A549 (cell line): ENCODE results near the gene NSUN7. TPM values are rescaled to one million over a fixed set of nuclear protein-coding genes. Genes with fewer than 3 reads are reported as not detected.

ENCODE experiments used
- ATAC-seq, 2 experiments: fragments of 200-7000 bp in 1 of 2; fragments of >200 bp in 1 of 2; cut with Nextera tagmentation in 1 of 2; cut with Tn5 transposase in 1 of 2; 3 replicates each; pipeline versions ENCODE4 v1.8.0 to v1.9.1; 2018 to 2020; ENCODE audit warnings: mild to moderate bottlenecking in 1 of 2, moderate library complexity in 1 of 2
- CTCF ChIA-PET: fragments of 300-600 bp; sonication (Branson Sonifier 250); formaldehyde crosslinking; extraction: SDS; loops from one replicate; lab custom pipeline; 2021; ENCODE audit warnings: antibody characterized with exemption, inconsistent platforms; lab: Yijun Ruan, JAX
- POLR2A ChIA-PET: fragments of 350-600 bp; formaldehyde crosslinking; extraction: SDS; loops from one replicate; lab custom pipeline; 2021; ENCODE audit warnings: antibody characterized with exemption, inconsistent platforms; lab: Yijun Ruan, JAX
- DNase-seq, 2 experiments: peaks; one replicate each; pipeline versions ENCODE4 v3.0.0 to v3.0.0-alpha.2; 2011 to 2016; ENCODE audit warnings: low read depth in 1 of 2, low spot score in 1 of 2
- FAIRE-seq: peaks from 2 replicates; lab custom pipeline; 2011; peaks lifted over from hg19 to GRCh38; lab: Jason Lieb, UNC
- H3K27ac ChIP-seq, 2 experiments: fragments of >200 bp; sonication (Bioruptor Twin); formaldehyde crosslinking; 3 replicates each; pipeline ENCODE4 v1.5.1; 2016 to 2017
- H3K4me1 ChIP-seq: fragments of >200 bp; sonication (Bioruptor Twin); formaldehyde crosslinking; 3 replicates; pipeline ENCODE4 v1.6.1; 2016
- H3K4me2 ChIP-seq: fragments of >200 bp; sonication (Bioruptor Twin); formaldehyde crosslinking; 3 replicates; pipeline ENCODE4 v1.6.1; 2016
- H3K4me3 ChIP-seq: fragments of >200 bp; sonication (Bioruptor Twin); formaldehyde crosslinking; 3 replicates; pipeline ENCODE4 v1.5.1; 2016
- H3K9me3 ChIP-seq: fragments of >200 bp; sonication (Bioruptor Twin); formaldehyde crosslinking; 3 replicates; pipeline ENCODE4 v1.6.1; 2016
- BHLHE40 ChIP-seq: IDR thresholded peaks from 2 replicates; pipeline ENCODE4 v1.6.1; 2012; ENCODE audit warnings: low read depth, low read length, inconsistent platforms
- CBX2 ChIP-seq: fragments of 200-600 bp; sonication (generic); IDR thresholded peaks from 2 replicates; pipeline ENCODE4 v1.6.1; 2016; ENCODE audit warnings: low read depth, mild to moderate bottlenecking, borderline replicate concordance
- CHD4 ChIP-seq: fragments of 200-600 bp; sonication (generic); IDR thresholded peaks from 2 replicates; pipeline ENCODE4 v1.6.1; 2016; ENCODE audit warnings: antibody characterized with exemption, mild to moderate bottlenecking, borderline replicate concordance
- EHMT2 ChIP-seq: fragments of 200-600 bp; sonication (generic); IDR thresholded peaks from 2 replicates; pipeline ENCODE4 v1.6.1; 2016; ENCODE audit warnings: antibody characterized with exemption, low read depth, mild to moderate bottlenecking, moderate library complexity
- FOSL2 ChIP-seq, 2 experiments: fragments of 450-650 bp in 1 of 2; fragments of >200 bp in 1 of 2; sonication (Bioruptor Twin) in 1 of 2; formaldehyde crosslinking; IDR thresholded peaks; 2 replicates each; pipeline versions ENCODE4 v1.5.0 to v1.6.1; 2016 to 2020; ENCODE audit warnings: mild to moderate bottlenecking in 1 of 2, moderate library complexity in 1 of 2
- HDAC2 ChIP-seq: fragments of 200-600 bp; sonication (generic); IDR thresholded peaks from 2 replicates; pipeline ENCODE4 v1.6.1; 2016
- HOXA7 ChIP-seq: fragments of 250-450 bp; sonication (Bioruptor Pico); IDR thresholded peaks from 2 replicates; pipeline ENCODE4 v1.5.0; 2020; ENCODE audit warnings: mild to moderate bottlenecking, moderate library complexity
- JUN ChIP-seq, 2 experiments: fragments of >200 bp; sonication (Bioruptor Twin); formaldehyde crosslinking; IDR thresholded peaks; 2 replicates in 1 of 2; 3 replicates in 1 of 2; pipeline ENCODE4 v1.6.1; 2016 to 2017
- KDM1A ChIP-seq: fragments of 200-600 bp; sonication (generic); IDR thresholded peaks from 2 replicates; pipeline ENCODE4 v1.6.1; 2016; ENCODE audit warnings: low read depth, mild to moderate bottlenecking
- MAFK ChIP-seq: fragments of 450-650 bp; IDR thresholded peaks from 2 replicates; pipeline ENCODE4 v1.6.1; 2014; ENCODE audit not compliant: partially characterized antibody
- NFE2L2 ChIP-seq: fragments of 150-350 bp; conservative IDR thresholded peaks from 2 replicates; pipeline ENCODE4 v1.6.1; 2014; ENCODE audit warnings: low read length
- NPAS2 ChIP-seq: fragments of 250-450 bp; sonication (Bioruptor Pico); IDR thresholded peaks from 2 replicates; pipeline ENCODE4 v1.8.0; 2022; ENCODE audit warnings: mild to moderate bottlenecking, moderate library complexity, borderline replicate concordance
- NR3C1 ChIP-seq: fragments of >200 bp; sonication (Bioruptor Twin); formaldehyde crosslinking; IDR thresholded peaks from 3 replicates; pipeline ENCODE4 v1.6.1; 2017
- POLR2A ChIP-seq: IDR thresholded peaks from 2 replicates; pipeline ENCODE4 v1.6.1; 2012; ENCODE audit warnings: mild to moderate bottlenecking, low read length
- RAD21 ChIP-seq, 2 experiments: fragments of >200 bp in 1 of 2; sonication (Bioruptor Twin) in 1 of 2; formaldehyde crosslinking in 1 of 2; IDR thresholded peaks in 1 of 2; conservative IDR thresholded peaks in 1 of 2; 2 replicates in 1 of 2; 3 replicates in 1 of 2; pipeline ENCODE4 v1.6.1; 2012 to 2018; ENCODE audit warnings: inconsistent platforms in 1 of 2
- RARB ChIP-seq: fragments of 250-450 bp; sonication (Bioruptor Pico); IDR thresholded peaks from 2 replicates; pipeline ENCODE4 v1.8.0; 2021; ENCODE audit warnings: mild to moderate bottlenecking, moderate library complexity
- RFX5 ChIP-seq: fragments of 450-650 bp; IDR thresholded peaks from 2 replicates; pipeline ENCODE4 v1.7.1; 2014; ENCODE audit warnings: antibody characterized with exemption, mild to moderate bottlenecking, moderate library complexity
- SMC3 ChIP-seq: fragments of >200 bp; sonication (Bioruptor Twin); formaldehyde crosslinking; IDR thresholded peaks from 3 replicates; pipeline ENCODE4 v1.6.1; 2018; ENCODE audit warnings: inconsistent platforms
- ZSCAN20 ChIP-seq: fragments of 250-450 bp; sonication (Bioruptor Pico); IDR thresholded peaks from 2 replicates; pipeline ENCODE4 v1.8.0; 2022; ENCODE audit warnings: mild to moderate bottlenecking, moderate library complexity
- WGBS: methylation state at CpG from one replicate; pipeline ENCODE4 v1.1.6; 2017; ENCODE audit errors: missing lambda C conversion rate; 5-methylcytosine and 5-hydroxymethylcytosine counted together
- polyA plus RNA-seq, 4 experiments: library from polyadenylated mRNA; depleted of rRNA in 3 of 4; stranded (reverse); fragments of >200 nt; fragmentation: RNase III in 1 of 4; extraction: RNeasy Plus Mini Kit Qiagen cat#74134 plus additional on column Dnase treatment in 1 of 4; gene quantifications; 2 replicates in 3 of 4; 3 replicates in 1 of 4; pipeline ENCODE4 v1.2.3, GENCODE V29; 2011 to 2017
- TF ChIP-seq, protein P1 (sequence below): fragments of 450-650 bp; IDR thresholded peaks from 2 replicates; pipeline ENCODE4 v1.6.1; 2014; ENCODE audit warnings: antibody characterized with exemption
- TF ChIP-seq, protein P2 (sequence below): fragments of >200 bp; sonication (Bioruptor Twin); formaldehyde crosslinking; IDR thresholded peaks from 3 replicates; pipeline ENCODE4 v1.6.1; 2016
- TF ChIP-seq, protein P3 (sequence below): fragments of 250-450 bp; sonication (Bioruptor Pico); IDR thresholded peaks from 2 replicates; pipeline ENCODE4 v1.5.0; 2021; ENCODE audit warnings: mild to moderate bottlenecking, moderate library complexity, borderline replicate concordance
- TF ChIP-seq, protein P4 (sequence below): fragments of >200 bp; sonication (Bioruptor Twin); formaldehyde crosslinking; IDR thresholded peaks from 3 replicates; pipeline ENCODE4 v1.5.1; 2016
- TF ChIP-seq, protein P5 (sequence below): fragments of 150-350 bp; IDR thresholded peaks from 2 replicates; pipeline ENCODE4 v1.6.1; 2014; ENCODE audit warnings: low read depth, mild to moderate bottlenecking, low read length

NSUN7 gene
- polyA plus RNA-seq, 2 of the 4 experiments (the other 2 are of a cell fraction) = 0.65 to 1.4 TPM

DNA sequence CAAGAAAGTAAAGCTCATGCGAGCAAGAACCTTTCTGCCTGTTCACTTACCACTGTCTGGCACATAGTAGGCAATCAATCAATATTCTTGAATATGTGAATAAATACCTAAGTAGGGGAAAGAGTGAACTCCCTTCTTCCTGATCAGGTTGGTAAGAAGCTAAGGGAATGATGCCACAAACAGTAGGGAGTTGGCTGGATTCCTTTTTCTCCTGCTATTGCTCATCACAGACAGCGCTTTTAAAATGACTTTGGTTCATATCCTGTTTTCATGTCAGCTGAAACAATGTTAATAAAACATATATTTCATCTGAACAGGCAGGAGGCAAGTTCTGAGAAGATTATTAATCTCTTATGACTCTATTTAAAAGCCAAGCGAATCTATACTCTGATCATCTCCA, 99.2 kb downstream of the NSUN7 start:
- ChIA-PET POLR2A (interaction anchor here (0.6 kb wide), 1 partner anchor 89 kb away, joined by 3 read pairs; no protein-coding TSS in a partner anchor), CTCF (interaction anchor here (1.1 to 1.5 kb wide), 2 partner anchors 8 to 49 kb away, joined by 6 to 7 read pairs; no protein-coding TSS in a partner anchor)
- no peak overlapping the region for H3K4me2 ChIP-seq
- H3K4me3 ChIP-seq = no peak overlapping the region
- no peaks in the 10 kb centered on the region for H3K4me1 ChIP-seq
- ATAC-seq = no peak
- H3K9me3 ChIP-seq = no peaks in the 10 kb centered on the region
- DNase-seq = no peak
- H3K27ac ChIP-seq = no peak overlapping the region
- WGBS = 92% methylated on average over 3 of the region's 3 CpGs
- TF ChIP-seq, protein P1, sequence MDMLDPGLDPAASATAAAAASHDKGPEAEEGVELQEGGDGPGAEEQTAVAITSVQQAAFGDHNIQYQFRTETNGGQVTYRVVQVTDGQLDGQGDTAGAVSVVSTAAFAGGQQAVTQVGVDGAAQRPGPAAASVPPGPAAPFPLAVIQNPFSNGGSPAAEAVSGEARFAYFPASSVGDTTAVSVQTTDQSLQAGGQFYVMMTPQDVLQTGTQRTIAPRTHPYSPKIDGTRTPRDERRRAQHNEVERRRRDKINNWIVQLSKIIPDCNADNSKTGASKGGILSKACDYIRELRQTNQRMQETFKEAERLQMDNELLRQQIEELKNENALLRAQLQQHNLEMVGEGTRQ = no peak
- TF ChIP-seq, protein P2, sequence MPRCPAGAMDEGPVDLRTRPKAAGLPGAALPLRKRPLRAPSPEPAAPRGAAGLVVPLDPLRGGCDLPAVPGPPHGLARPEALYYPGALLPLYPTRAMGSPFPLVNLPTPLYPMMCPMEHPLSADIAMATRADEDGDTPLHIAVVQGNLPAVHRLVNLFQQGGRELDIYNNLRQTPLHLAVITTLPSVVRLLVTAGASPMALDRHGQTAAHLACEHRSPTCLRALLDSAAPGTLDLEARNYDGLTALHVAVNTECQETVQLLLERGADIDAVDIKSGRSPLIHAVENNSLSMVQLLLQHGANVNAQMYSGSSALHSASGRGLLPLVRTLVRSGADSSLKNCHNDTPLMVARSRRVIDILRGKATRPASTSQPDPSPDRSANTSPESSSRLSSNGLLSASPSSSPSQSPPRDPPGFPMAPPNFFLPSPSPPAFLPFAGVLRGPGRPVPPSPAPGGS = no peak
- no peak for TF ChIP-seq RAD21 (conservative IDR thresholded peaks at IDR 0.05 in 1 of 2, IDR thresholded peaks at IDR 0.05 in 1 of 2)
- TF ChIP-seq HOXA7 (CRISPR knock-in tag) = no peak
- TF ChIP-seq RARB = no peak
- TF ChIP-seq JUN (IDR thresholded peaks at IDR 0.05) = no peak
- no peak for TF ChIP-seq BHLHE40
- no peak for TF ChIP-seq NR3C1
- TF ChIP-seq, protein P3, sequence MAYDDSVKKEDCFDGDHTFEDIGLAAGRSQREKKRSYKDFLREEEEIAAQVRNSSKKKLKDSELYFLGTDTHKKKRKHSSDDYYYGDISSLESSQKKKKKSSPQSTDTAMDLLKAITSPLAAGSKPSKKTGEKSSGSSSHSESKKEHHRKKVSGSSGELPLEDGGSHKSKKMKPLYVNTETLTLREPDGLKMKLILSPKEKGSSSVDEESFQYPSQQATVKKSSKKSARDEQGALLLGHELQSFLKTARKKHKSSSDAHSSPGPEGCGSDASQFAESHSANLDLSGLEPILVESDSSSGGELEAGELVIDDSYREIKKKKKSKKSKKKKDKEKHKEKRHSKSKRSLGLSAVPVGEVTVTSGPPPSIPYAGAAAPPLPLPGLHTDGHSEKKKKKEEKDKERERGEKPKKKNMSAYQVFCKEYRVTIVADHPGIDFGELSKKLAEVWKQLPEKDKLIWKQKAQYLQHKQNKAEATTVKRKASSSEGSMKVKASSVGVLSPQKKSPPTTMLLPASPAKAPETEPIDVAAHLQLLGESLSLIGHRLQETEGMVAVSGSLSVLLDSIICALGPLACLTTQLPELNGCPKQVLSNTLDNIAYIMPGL (CRISPR knock-in tag) = no peak
- TF ChIP-seq NPAS2 (CRISPR knock-in tag) = no peak
- TF ChIP-seq KDM1A = no peak
- TF ChIP-seq, protein P4, sequence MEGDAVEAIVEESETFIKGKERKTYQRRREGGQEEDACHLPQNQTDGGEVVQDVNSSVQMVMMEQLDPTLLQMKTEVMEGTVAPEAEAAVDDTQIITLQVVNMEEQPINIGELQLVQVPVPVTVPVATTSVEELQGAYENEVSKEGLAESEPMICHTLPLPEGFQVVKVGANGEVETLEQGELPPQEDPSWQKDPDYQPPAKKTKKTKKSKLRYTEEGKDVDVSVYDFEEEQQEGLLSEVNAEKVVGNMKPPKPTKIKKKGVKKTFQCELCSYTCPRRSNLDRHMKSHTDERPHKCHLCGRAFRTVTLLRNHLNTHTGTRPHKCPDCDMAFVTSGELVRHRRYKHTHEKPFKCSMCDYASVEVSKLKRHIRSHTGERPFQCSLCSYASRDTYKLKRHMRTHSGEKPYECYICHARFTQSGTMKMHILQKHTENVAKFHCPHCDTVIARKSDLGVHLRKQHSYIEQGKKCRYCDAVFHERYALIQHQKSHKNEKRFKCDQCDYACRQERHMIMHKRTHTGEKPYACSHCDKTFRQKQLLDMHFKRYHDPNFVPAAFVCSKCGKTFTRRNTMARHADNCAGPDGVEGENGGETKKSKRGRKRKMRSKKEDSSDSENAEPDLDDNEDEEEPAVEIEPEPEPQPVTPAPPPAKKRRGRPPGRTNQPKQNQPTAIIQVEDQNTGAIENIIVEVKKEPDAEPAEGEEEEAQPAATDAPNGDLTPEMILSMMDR = no peak
- TF ChIP-seq, protein P5, sequence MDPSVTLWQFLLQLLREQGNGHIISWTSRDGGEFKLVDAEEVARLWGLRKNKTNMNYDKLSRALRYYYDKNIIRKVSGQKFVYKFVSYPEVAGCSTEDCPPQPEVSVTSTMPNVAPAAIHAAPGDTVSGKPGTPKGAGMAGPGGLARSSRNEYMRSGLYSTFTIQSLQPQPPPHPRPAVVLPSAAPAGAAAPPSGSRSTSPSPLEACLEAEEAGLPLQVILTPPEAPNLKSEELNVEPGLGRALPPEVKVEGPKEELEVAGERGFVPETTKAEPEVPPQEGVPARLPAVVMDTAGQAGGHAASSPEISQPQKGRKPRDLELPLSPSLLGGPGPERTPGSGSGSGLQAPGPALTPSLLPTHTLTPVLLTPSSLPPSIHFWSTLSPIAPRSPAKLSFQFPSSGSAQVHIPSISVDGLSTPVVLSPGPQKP = no peak
- TF ChIP-seq NFE2L2 = no peak
- TF ChIP-seq HDAC2 = no peak
- TF ChIP-seq MAFK = no peak
- TF ChIP-seq RFX5 = no peak
- no peak for TF ChIP-seq SMC3
- no peak for TF ChIP-seq ZSCAN20 (CRISPR knock-in tag)
- no peak for FAIRE-seq

DNA sequence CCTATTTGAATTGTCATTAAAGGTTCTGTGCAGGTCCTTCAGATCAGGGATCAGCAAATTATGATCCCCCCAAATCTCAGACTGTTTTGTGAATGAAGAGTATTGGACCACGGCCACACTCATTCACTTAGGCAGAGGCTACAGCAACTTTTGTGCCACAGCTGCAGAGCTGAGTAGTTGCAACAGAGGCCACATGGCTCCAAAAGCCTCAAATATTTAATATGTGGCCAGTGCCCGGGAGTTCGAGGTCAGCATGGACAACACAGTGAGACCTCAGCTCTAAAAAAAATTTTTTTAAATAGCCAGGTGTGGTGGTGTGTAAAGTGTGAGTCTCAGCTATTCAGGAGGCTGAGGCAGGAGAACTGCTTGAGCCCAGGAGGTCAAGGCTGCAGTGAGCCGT, 100.7 kb downstream of the NSUN7 start:
- ATAC-seq (no peak), FAIRE-seq (no peak), DNase-seq (no peak)
- POLR2A ChIA-PET = no interaction called here
- Histone ChIP-seq H3K9me3 (no peaks in the 10 kb centered on the region), H3K4me1 (no peaks in the 10 kb centered on the region), H3K4me2 (no peak overlapping the region), H3K4me3 (no peak overlapping the region), H3K27ac (no peak overlapping the region)
- WGBS = 87% methylated on average over 4 of the region's 4 CpGs
- CTCF ChIA-PET = no interaction called here
- TF ChIP-seq HOXA7 (CRISPR knock-in tag) = no peak
- TF ChIP-seq SMC3 = no peak
- no peak for TF ChIP-seq POLR2A
- no peak for TF ChIP-seq CBX2
- no peak for TF ChIP-seq CHD4
- no peak for TF ChIP-seq NR3C1
- no peak for TF ChIP-seq FOSL2 (IDR thresholded peaks at IDR 0.05)
- TF ChIP-seq FOSL2 (CRISPR knock-in tag; IDR thresholded peaks at IDR 0.05) = no peak
- TF ChIP-seq EHMT2 = no peak
